Stimulated activated CD4-positive, alpha-beta T cell treated with anti-CD3 and anti-CD28 coated beads, Interleukin-15, amount 100 ng/mL, for 24 hours (primary cell): ENCODE data around the gene MICAL1.

Experiments
- DNase-seq: peaks from one replicate; pipeline ENCODE4 v3.0.0-alpha.2; 2020

MICAL1 gene

DNA sequence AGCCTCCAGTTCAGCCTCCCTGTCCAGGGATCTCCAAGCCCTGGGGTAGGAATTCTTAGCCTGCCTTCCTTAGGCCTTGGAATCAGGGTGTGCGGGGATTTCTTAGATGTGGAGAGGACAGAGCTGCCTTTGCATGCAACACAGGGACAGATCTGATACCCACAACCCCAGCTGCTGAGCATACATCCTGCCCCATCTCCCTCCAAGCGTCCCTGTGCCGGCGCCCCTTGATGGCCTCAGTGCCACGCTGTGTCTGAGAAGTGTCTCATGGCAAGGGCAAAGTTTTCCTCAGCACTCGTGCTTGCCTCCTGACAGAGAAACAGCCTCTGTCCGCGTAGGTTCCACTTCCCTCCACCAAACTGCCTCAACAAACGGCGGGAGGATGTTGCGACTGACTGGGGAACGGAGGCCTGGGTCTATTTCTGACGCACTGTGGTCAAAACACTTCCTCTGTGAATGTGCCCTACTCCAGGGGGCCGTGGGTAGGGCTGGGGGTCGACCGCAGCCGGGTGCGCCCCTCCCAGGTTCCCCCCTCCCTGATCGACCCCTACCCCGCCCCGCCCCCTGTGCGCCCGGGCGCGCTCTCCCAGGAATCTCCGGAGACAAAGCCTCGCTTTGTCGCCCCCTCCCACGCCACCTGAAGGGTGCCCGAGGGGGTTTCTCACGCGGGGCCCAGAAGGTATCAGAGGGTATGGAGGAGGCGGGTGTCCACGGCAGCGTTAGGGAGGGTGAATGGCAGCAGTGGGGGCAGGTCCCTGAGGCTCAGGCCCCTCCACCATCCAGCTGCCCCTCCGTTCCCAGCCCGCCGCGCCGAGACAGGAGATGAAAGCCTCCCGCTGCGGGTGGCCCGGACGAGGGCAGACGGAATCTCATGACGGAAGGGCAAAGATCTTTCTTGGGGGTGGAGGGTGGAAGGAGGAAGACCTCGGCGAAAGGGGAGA is 806 bp downstream of the MICAL1 start:
- peak; percentile 69 for DNase-seq

GRCh38 chr6:109453594-109454495 is 1.7 kb downstream of the MICAL1 start:
- no peak for DNase-seq

GRCh38 chr6:109453156-109453555 is 2.4 kb downstream of the MICAL1 start:
- no peak for DNase-seq

GRCh38 chr6:109452181-109452580 is 3.4 kb downstream of the MICAL1 start:
- DNase-seq = no peak

- DNase-seq = no peak
Observed at GRCh38 chr6:109451376-109451775, 4.2 kb downstream of the MICAL1 start.

DNA sequence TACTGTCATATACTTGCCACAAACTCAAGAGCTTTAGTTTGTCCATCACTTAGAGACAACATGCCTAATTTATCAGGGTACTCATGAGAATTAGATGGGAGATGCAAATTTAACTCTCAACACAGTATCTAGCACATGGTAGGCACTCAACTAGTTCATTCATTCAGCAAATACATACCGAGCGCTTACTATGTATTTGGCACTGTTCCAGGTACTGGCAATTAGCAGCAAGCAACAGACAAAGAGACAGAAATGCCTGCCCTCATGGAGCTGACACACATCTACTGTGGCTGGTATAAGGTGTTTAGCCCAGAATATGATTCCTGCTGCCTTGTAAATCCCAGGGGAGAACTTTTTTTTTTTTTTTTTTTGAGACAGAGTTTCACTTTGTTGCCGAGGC is 4.8 kb downstream of the MICAL1 start:
- no peak for DNase-seq

DNA sequence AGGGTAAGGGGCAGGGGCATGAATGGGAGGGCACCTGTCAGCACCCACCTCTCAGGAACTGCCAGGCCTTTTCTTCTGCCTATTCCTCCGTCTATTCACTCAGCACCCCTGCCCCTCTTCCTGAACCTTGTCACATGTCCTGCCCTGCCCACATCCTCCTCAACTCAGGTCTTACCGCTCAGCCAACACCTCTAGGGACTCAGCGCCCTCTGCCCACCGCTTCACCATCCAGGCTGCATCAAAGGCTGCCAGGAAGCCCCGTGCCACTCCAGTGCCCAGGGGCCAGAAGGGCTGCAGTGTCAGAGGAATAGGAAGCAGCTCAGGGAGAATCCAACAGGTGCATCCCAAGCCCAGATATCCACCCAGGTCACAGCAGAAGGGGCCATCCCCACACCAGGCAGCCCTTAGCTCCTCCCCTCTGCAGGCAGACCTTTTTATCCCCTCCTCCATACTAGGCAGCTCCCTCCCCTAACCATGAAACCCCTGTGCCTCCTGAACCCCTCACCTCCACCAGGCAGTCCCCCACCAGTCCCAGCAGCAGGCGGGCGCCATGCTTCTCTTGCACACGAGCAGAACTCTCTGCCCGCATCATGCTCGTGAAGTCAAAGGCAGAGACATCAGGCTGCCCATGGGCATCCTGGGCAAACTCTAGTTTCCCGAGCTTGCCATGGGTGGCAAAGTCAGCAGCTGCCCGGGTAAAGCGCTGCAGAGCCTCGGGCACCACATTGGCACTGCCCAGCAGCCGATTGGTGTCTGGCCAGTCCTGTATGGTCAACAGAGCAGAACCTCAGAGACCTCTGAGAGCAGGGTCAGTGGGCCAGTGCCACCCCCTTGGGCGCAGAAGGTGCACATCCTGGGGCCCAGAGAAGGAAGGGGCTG is 5.5 kb downstream of the MICAL1 start:
- no peak for DNase-seq

DNA sequence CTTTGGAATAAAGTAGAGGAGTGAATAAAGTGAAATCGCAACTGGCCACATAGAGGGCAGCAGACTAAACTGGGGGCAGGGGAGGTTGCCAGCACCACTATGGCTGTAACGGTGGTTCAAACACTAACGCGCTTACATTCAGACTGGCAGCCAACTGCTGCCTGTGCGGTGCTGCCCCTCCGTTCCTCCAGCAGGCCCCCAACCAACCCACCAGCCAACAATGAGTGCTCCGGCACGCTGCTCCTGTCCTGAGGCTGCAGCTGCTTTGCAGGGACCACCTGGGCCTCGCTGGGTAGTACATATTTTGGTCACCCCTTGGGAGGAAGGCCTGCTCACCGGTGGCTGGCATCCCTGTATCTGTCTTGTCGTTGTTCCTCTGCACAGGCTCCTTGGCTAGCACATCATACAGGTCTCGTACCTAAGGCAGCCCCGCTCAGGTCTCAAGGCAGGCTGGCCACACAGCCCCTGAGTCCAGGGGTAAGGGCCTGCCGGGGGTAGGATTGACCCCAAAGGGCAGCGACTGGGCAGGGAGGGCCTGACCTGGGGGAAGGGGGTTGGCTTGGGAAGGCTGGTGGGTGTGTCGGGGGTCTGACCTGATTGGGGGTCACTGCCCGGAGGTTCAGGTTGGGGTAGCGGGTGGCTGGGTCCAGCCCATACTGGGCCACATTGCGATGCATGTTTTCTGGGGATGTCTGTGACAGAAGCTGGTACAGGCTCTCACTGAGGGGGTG is 6.3 kb downstream of the MICAL1 start:
- DNase-seq = no peak

DNA sequence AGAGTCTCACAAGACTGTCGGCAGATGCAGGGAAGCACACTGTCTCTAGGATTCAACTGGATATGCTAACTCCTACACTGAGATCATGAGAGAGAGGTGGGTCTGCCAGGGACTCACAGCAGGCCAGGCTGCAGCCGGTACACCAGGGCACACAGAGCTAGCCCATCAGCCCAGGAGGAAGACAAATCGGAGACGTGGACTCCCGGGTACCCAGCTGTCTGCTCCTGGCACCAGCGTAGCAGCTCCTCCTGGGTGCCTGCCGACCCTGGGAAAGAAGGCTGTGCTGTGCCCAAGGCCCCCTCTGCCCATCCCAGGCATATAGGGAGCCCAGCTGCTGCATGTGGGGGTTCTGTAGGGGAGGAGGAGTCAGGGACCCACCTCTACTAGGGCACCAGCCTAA is 7.0 kb downstream of the MICAL1 start:
- DNase-seq = no peak

DNA sequence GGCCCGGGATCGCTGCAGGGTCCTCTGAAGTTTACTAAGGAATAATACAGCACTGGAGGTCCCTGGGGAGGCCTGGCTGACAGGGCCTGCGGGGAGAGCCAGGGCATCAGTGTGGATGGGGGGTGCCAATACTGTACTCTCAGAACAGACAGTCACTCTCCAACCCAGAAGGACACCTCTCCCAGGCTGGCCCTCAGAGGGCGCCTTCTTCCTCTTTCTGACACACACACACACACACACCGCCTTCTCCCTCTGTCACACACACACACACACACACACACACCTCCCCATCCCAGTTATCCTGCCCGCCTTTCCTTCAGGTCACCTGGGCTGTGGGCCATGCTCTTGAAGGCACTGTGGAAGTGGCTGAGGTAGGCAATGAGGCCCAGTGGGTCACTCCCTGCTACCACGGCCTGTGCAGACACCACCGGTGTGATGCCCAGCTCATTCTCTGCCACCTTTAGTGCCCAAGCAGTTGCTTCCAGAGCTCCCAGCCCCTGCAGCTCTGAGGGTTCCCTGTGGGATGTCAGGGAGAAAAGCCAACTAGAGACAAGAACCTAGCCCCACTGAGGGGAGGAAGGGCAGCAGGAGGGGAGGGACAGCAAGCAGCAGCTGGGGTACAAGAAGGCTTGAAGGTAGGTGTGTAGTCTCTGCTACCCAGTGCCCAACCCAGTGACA is 7.6 kb downstream of the MICAL1 start:
- no peak for DNase-seq

- no peak for DNase-seq
Observed at GRCh38 chr6:109447087-109447486, 8.5 kb downstream of the MICAL1 start.

DNA sequence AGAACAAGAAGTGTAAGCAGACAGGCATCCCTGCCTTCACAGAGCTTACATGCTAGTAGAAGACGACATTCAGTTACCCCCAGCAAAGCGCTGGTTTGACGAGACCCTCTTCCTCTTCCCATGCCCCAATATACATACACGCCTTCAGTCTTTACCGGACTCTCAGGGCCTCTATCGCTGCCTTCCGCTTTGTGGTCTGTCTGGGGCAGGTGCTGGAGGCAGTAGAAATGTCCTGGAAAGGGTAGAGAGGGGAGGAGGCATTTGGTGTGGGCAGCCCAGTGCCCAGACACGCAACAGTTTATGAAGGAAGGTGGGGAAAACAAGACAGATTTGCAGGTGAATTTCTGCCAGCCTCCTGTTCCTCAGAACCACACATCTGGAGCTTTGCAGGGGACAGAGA is 9.0 kb downstream of the MICAL1 start:
- DNase-seq = no peak

- DNase-seq = no peak
Observed at GRCh38 chr6:109446072-109446471, 9.5 kb downstream of the MICAL1 start.

DNA sequence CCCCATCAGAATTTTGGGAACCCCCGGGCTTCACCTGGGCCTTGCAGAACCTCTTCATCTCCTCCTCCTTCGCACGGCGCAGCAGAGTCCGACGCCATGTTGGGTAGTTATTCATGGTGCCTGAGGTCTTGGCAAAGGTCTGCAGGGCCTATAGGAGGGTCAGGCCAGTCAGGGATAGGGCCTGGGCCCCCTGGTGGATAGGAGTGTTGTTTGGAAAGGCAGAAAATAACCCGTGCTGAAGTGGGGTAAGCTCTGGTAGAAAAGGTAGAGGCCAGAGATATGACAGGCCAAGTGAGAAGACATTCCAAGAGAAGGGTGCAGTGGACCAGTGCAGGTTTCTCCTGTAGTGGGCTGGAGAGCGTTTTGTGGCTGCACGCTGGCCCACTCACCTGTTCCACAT is 10.2 kb downstream of the MICAL1 start:
- DNase-seq = no peak

DNA sequence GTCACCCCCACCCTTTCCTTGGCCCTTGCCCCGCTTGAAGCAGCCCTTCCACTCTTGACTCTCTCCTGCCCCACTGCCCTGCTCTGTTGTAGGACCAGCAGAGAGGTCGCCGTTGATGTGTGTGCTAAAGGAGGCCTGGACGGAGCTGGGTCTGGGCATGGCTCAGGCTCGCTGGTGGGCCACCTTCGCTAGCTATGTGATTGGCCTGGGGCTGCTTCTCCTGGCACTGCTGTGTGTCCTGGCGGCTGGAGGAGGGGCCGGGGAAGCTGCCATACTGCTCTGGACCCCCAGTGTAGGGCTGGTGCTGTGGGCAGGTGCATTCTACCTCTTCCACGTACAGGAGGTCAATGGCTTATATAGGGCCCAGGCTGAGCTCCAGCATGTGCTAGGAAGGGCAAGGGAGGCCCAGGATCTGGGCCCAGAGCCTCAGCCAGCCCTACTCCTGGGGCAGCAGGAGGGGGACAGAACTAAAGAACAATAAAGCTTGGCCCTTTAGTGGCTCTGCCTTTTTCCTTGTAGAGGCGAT is 12.1 kb downstream of the MICAL1 start:
- DNase-seq = no peak

DNA sequence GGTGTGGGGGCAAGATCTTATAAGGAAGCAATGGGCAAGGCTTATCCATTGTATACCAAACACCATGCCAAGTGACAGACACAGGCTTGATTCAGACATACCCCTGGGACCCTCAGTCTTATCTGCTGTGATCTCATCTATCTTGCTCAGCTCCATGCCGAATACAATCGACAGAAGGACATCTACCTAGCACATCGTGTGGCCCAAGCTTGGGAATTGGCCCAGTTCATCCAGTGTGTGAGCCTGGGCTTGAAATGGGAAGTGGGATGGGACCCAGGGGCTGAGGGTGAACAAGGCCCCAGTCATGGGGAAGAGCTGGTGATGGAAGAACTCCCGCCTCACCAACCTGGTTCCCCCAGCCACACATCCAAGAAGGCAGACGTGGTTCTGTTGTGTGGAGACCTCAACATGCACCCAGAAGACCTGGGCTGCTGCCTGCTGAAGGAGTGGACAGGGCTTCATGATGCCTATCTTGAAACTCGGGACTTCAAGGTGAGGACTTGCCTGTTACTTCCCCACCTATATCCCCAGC is 13.1 kb downstream of the MICAL1 start:
- no peak for DNase-seq

- DNase-seq = peak; percentile 62
Observed at GRCh38 chr6:109441069-109441816, 14.3 kb downstream of the MICAL1 start.

DNA sequence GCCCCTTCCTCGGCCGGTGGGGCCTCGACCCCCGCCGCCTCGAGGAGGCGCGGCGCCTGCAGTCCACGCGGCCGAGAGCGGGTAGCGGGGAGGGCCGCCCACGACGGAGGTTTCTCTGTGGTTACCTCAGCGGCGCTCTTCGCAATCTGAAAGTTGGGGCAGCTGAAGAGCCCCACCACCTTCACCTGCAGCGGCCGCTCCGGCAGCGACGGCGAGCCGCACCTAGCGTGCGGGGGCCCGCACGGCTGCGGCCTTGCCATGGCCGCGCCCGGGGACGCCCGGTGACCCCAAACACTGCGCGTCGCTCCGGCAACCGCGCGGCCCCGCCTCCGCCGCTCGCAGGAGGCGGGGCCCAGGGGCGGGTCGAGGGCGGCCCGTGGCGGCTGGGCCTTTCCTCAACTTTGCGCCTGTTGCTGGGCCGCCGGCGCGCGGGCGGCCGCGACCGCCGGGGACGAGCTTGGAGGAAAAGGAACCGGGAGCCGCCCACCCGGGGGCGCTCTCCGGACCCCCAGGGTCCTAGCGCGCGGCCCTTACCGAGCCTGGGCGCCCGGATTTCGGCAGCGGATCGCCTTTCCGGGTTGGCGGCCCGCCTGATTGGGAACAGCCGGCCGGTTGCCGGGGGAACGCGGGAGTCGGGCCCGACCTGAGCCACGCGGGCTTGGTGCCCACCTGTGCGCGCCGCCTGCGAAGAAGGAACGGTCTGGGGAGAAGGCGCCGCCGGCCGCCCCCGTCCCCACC is 15.1 kb downstream of the MICAL1 start, which contains the start of the genes PPIL6 and SMPD2:
Gene PPIL6 (minus strand): TSS at position 298 of the 738 bp plus-strand sequence. CDS start 38 bp downstream, at position 260.
Gene SMPD2 (plus strand): TSS at position 394 of the 738 bp plus-strand sequence. CDS start 398 bp downstream, outside the sequence.
- peak; percentile 82 for DNase-seq

GRCh38 chr6:109436041-109436440 is 19.5 kb downstream of the MICAL1 start:
- no peak for DNase-seq
